SK-N-SH (cell line): ENCODE results near the gene PPM1B. TPM values are rescaled to one million over a fixed set of nuclear protein-coding genes. Genes with fewer than 3 reads are reported as not detected.
A peak's percentile ranks its signal among the peaks of the same experiment; 100 is the strongest.

Experiments
- CTCF ChIA-PET: fragments of 300-600, 350-600 bp; formaldehyde crosslinking; extraction: SDS; loops from one replicate; lab custom pipeline; 2021; lab: Yijun Ruan, JAX
- POLR2A ChIA-PET: fragments of 350-600 bp; sonication (Branson Sonifier 250); formaldehyde crosslinking; extraction: SDS; loops from one replicate; lab custom pipeline; 2020; ENCODE audit warnings: antibody characterized with exemption, inconsistent platforms; lab: Yijun Ruan, JAX
- DNase-seq: peaks from one replicate; pipeline ENCODE4 v3.0.0; 2012
- H2AFZ ChIP-seq: fragments of 200-600 bp; sonication (generic); 2 replicates; pipeline ENCODE4 v1.8.1; 2016; ENCODE audit warnings: antibody characterized with exemption, mild to moderate bottlenecking, low read depth
- H3F3A ChIP-seq: fragments of 200-600 bp; sonication (generic); replicated peaks from 2 replicates; pipeline ENCODE3; 2016; ENCODE audit warnings: antibody characterized with exemption, mild to moderate bottlenecking; ENCODE audit not compliant: insufficient read depth
- H3K27ac ChIP-seq, 2 experiments: fragments of 200-500 bp in 1 of 2; fragments of 200-600 bp in 1 of 2; sonication (Bioruptor generic) in 1 of 2; sonication (generic), shearing (Covaris generic) in 1 of 2; 2 replicates each; pipeline versions ENCODE4 v1.5.1 to v1.6.1; 2014 to 2016; ENCODE audit warnings: low read depth in 2 of 2, inconsistent platforms in 1 of 2, low read length in 1 of 2, mild to moderate bottlenecking in 1 of 2, mixed read lengths in 1 of 2
- H3K27me3 ChIP-seq: fragments of 200-600 bp; sonication (generic), shearing (Covaris generic); 2 replicates; pipeline ENCODE4 v1.6.1; 2016; ENCODE audit warnings: mixed run types; ENCODE audit not compliant: insufficient read depth
- H3K36me3 ChIP-seq, 2 experiments: fragments of 200-500 bp in 1 of 2; fragments of 200-600 bp in 1 of 2; sonication (Bioruptor generic) in 1 of 2; sonication (generic) in 1 of 2; replicated peaks in 1 of 2; 2 replicates each; pipeline versions ENCODE3 to v1.5.1; 2014 to 2016; ENCODE audit warnings: low read length in 1 of 2, mild to moderate bottlenecking in 1 of 2; ENCODE audit not compliant: insufficient read depth in 2 of 2, control insufficient read depth in 1 of 2
- H3K4me1 ChIP-seq, 2 experiments: fragments of 200-500 bp in 1 of 2; fragments of 200-600 bp in 1 of 2; sonication (Bioruptor generic) in 1 of 2; sonication (generic), shearing (Covaris generic) in 1 of 2; 2 replicates each; pipeline versions ENCODE4 v1.5.1 to v1.6.1; 2014 to 2016; ENCODE audit warnings: low read depth in 1 of 2, low read length in 1 of 2, mixed run types in 1 of 2; ENCODE audit not compliant: insufficient read depth in 2 of 2, control insufficient read depth in 1 of 2
- H3K4me2 ChIP-seq: fragments of 200-600 bp; sonication (generic), shearing (Covaris generic); 2 replicates; pipeline ENCODE4 v1.6.1; 2017; ENCODE audit warnings: mixed run types
- H3K4me3 ChIP-seq, 2 experiments: fragments of 200-500 bp in 1 of 2; fragments of 200-600 bp in 1 of 2; sonication (Bioruptor generic) in 1 of 2; sonication (generic), shearing (Covaris generic) in 1 of 2; 2 replicates each; pipeline versions ENCODE4 v1.5.1 to v1.8.1; 2014 to 2016; ENCODE audit warnings: low read depth in 2 of 2, inconsistent platforms in 1 of 2, low read length in 1 of 2, mild to moderate bottlenecking in 1 of 2, mixed read lengths in 1 of 2, moderate library complexity in 1 of 2
- H3K79me2 ChIP-seq: fragments of 200-600 bp; sonication (generic); 2 replicates; pipeline ENCODE4 v1.8.1; 2017; ENCODE audit warnings: mild to moderate bottlenecking; ENCODE audit not compliant: insufficient read depth
- H3K9ac ChIP-seq: fragments of 200-600 bp; sonication (generic); 2 replicates; pipeline ENCODE4 v1.6.1; 2017; ENCODE audit warnings: mixed run types
- H3K9me2 ChIP-seq: fragments of 200-600 bp; sonication (generic); 2 replicates; pipeline ENCODE4 v1.6.1; 2017; ENCODE audit warnings: mixed run types
- H3K9me3 ChIP-seq: fragments of 200-600 bp; sonication (generic); 2 replicates; pipeline ENCODE4 v1.6.1; 2017; ENCODE audit warnings: mixed run types, mild to moderate bottlenecking, moderate library complexity
- H4K20me1 ChIP-seq: fragments of 200-600 bp; sonication (generic); 2 replicates; pipeline ENCODE4 v1.6.1; 2017; ENCODE audit warnings: mild to moderate bottlenecking, mixed run types; ENCODE audit not compliant: insufficient read depth
- CHD2 ChIP-seq: fragments of 150-350 bp; IDR thresholded peaks from 2 replicates; pipeline ENCODE4 v1.6.1; 2018; ENCODE audit warnings: low read length; ENCODE audit not compliant: partially characterized antibody
- CTCF ChIP-seq: fragments of 200-600 bp; sonication (generic); IDR thresholded peaks from 2 replicates; pipeline ENCODE4 v1.6.1; 2017; ENCODE audit warnings: antibody characterized with exemption, mild to moderate bottlenecking, moderate library complexity
- ELF1 ChIP-seq: IDR thresholded peaks from 2 replicates; pipeline ENCODE4 v1.4.0; 2012
- EZH2phosphoT487 ChIP-seq: fragments of 200-600 bp; sonication (generic); IDR thresholded peaks from 2 replicates; pipeline ENCODE4 v1.6.1; 2017; ENCODE audit warnings: low read depth, mixed run types, mild to moderate bottlenecking, antibody characterized with exemption, moderate library complexity, borderline replicate concordance
- FOSL2 ChIP-seq: IDR thresholded peaks from 2 replicates; pipeline ENCODE4 v1.4.0; 2012; ENCODE audit warnings: low read depth, mild to moderate bottlenecking, moderate library complexity, borderline replicate concordance
- FOXJ3 ChIP-seq: sonication (generic); formaldehyde crosslinking; IDR thresholded peaks from 2 replicates; pipeline ENCODE4 v1.5.1; 2020; ENCODE audit warnings: mild to moderate bottlenecking, missing genetic modification reagents
- GABPA ChIP-seq: IDR thresholded peaks from 2 replicates; pipeline ENCODE4 v1.4.0; 2012; ENCODE audit warnings: low read depth, mild to moderate bottlenecking
- GATA2 ChIP-seq: sonication (generic); formaldehyde crosslinking; IDR thresholded peaks from 2 replicates; pipeline ENCODE4 v1.5.0; 2020; ENCODE audit warnings: mild to moderate bottlenecking, missing genetic modification reagents
- IRF3 ChIP-seq: fragments of 150-350 bp; IDR thresholded peaks from 2 replicates; pipeline ENCODE4 v1.6.1; 2016; ENCODE audit warnings: mild to moderate bottlenecking, low read depth, low read length
- JUND ChIP-seq: IDR thresholded peaks from 2 replicates; pipeline ENCODE4 v1.4.0; 2012
- MEF2A ChIP-seq: IDR thresholded peaks from 2 replicates; pipeline ENCODE4 v1.4.0; 2012; ENCODE audit warnings: low read depth, borderline replicate concordance
- MXI1 ChIP-seq: IDR thresholded peaks from 2 replicates; pipeline ENCODE4 v1.6.1; 2012; ENCODE audit warnings: mild to moderate bottlenecking, low read depth, low read length, improper control_type of control experiment
- NFIC ChIP-seq: IDR thresholded peaks from 2 replicates; pipeline ENCODE4 v1.4.0; 2012; ENCODE audit warnings: borderline replicate concordance
- NRF1 ChIP-seq: IDR thresholded peaks from 2 replicates; pipeline ENCODE4 v1.6.1; 2012; ENCODE audit warnings: low read depth, mild to moderate bottlenecking, low read length
- PBX3 ChIP-seq: IDR thresholded peaks from 2 replicates; pipeline ENCODE4; 2012
- RAD21 ChIP-seq: IDR thresholded peaks from 2 replicates; pipeline ENCODE4 v1.6.1; 2012; ENCODE audit warnings: mild to moderate bottlenecking, low read length
- RCOR1 ChIP-seq: fragments of 150-350 bp; IDR thresholded peaks from 2 replicates; pipeline ENCODE4 v1.6.1; 2017; ENCODE audit warnings: antibody characterized with exemption, low read length
- RFX5 ChIP-seq: IDR thresholded peaks from 2 replicates; pipeline ENCODE4 v1.6.1; 2012; ENCODE audit warnings: mild to moderate bottlenecking, improper control_type of control experiment, low read length
- RXRA ChIP-seq: IDR thresholded peaks from 2 replicates; pipeline ENCODE4 v1.4.0; 2012; ENCODE audit warnings: low read depth, mild to moderate bottlenecking, borderline replicate concordance
- SIN3A ChIP-seq: IDR thresholded peaks from 2 replicates; pipeline ENCODE4 v1.6.1; 2012; ENCODE audit warnings: low read depth, mild to moderate bottlenecking, low read length, moderate library complexity, borderline replicate concordance
- TAF1 ChIP-seq: IDR thresholded peaks from 2 replicates; pipeline ENCODE4 v1.6.1; 2012; ENCODE audit warnings: low read depth, mild to moderate bottlenecking, low read length, moderate library complexity, borderline replicate concordance
- TCF12 ChIP-seq: IDR thresholded peaks from 2 replicates; pipeline ENCODE4 v1.4.0; 2012
- USF2 ChIP-seq: fragments of 150-350 bp; IDR thresholded peaks from 2 replicates; pipeline ENCODE4 v1.6.1; 2017; ENCODE audit warnings: antibody characterized with exemption, low read length, low read depth, borderline replicate concordance
- WGBS: methylation state at CpG from one replicate; pipeline ENCODE4 v1.1.6; 2017; ENCODE audit warnings: low lambda C conversion rate; 5-methylcytosine and 5-hydroxymethylcytosine counted together
- polyA plus RNA-seq, 3 experiments: library from polyadenylated mRNA; depleted of rRNA; stranded (reverse); fragments of >200 nt; gene quantifications; 2 replicates each; pipeline ENCODE4 v1.2.3, GENCODE V29; 2012
- TF ChIP-seq, protein P1 (sequence below): IDR thresholded peaks from 2 replicates; pipeline ENCODE4 v1.4.0; 2012; ENCODE audit warnings: low read depth, borderline replicate concordance
- TF ChIP-seq, protein P2 (sequence below): IDR thresholded peaks from 2 replicates; pipeline ENCODE4 v1.4.0; 2012; ENCODE audit warnings: low read depth

Gene PPM1B
- polyA plus RNA-seq, 1 of the 3 experiments (the other 2 are of a cell fraction), result 16.2 TPM

- H3K79me2 ChIP-seq, result peaks cover 40% of the 10 kb centered on the region
- peak overlapping the region; percentile 82 for H3K9ac ChIP-seq
- peaks cover 35% of the 10 kb centered on the region for H4K20me1 ChIP-seq
- DNase-seq, result peak; percentile 95
- under 1% methylated on average over 46 of the region's 46 CpGs for WGBS
- no peaks in the 10 kb centered on the region for H3K36me3 ChIP-seq
- peak overlapping the region; percentile 95 to 99 for H3K27ac ChIP-seq
- POLR2A ChIA-PET, result interaction anchor here (0.5 to 1.4 kb wide), 9 partner anchors 11 to 396 kb away, joined by 3 to 6 read pairs (median 4); partner anchors contain the start of genes CAMKMT and PREPL
- H3K27me3 ChIP-seq, result no peaks in the 10 kb centered on the region
- peak overlapping the region; percentile 58 for H3K4me2 ChIP-seq
- H2AFZ ChIP-seq, result peak overlapping the region; percentile 97
- H3F3A ChIP-seq, result peaks cover 14% of the 10 kb centered on the region
- H3K9me2 ChIP-seq, result no peaks in the 10 kb centered on the region
- no peaks in the 10 kb centered on the region for H3K9me3 ChIP-seq
- H3K4me3 ChIP-seq, result peak overlapping the region; percentile 74 to 77
- CTCF ChIA-PET, result interaction anchor here (0.7 to 3.9 kb wide), 5 partner anchors 17 to 311 kb away, joined by 3 to 11 read pairs (median 4); no protein-coding TSS in a partner anchor
- peaks cover 4 to 16% of the 10 kb centered on the region in 2 experiments for H3K4me1 ChIP-seq
- TF ChIP-seq TAF1, result peak; percentile 21; the same call in 1 of the 2 replicates
- TF ChIP-seq RFX5, result peak; percentile 85
- TF ChIP-seq CHD2, result peak; percentile 71
- TF ChIP-seq RXRA, result 0 out of 2 replicates have a peak, but pooled peaks have one; percentile 14
- TF ChIP-seq MEF2A, result no peak
- TF ChIP-seq NRF1, result peak; percentile 57
- TF ChIP-seq SIN3A, result peak; percentile 58; the same call in 1 of the 2 replicates
- TF ChIP-seq IRF3, result peak; percentile 92
- peak; percentile 70; the same call in 1 of the 2 replicates for TF ChIP-seq MXI1
- TF ChIP-seq CTCF, result no peak
- no peak for TF ChIP-seq FOSL2
- TF ChIP-seq GATA2 (CRISPR knock-in tag), result no peak
- peak; percentile 86 for TF ChIP-seq ELF1
- TF ChIP-seq, protein P1, sequence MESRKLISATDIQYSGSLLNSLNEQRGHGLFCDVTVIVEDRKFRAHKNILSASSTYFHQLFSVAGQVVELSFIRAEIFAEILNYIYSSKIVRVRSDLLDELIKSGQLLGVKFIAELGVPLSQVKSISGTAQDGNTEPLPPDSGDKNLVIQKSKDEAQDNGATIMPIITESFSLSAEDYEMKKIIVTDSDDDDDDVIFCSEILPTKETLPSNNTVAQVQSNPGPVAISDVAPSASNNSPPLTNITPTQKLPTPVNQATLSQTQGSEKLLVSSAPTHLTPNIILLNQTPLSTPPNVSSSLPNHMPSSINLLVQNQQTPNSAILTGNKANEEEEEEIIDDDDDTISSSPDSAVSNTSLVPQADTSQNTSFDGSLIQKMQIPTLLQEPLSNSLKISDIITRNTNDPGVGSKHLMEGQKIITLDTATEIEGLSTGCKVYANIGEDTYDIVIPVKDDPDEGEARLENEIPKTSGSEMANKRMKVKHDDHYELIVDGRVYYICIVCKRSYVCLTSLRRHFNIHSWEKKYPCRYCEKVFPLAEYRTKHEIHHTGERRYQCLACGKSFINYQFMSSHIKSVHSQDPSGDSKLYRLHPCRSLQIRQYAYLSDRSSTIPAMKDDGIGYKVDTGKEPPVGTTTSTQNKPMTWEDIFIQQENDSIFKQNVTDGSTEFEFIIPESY, result peak; percentile 53; the same call in 1 of the 2 replicates
- no peak for TF ChIP-seq NFIC
- TF ChIP-seq EZH2phosphoT487, result no peak
- TF ChIP-seq USF2, result peak; percentile 9; the same call in 1 of the 2 replicates
- no peak; the same call in 1 of the 2 replicates for TF ChIP-seq TCF12
- no peak for TF ChIP-seq JUND
- no peak for TF ChIP-seq GABPA
- TF ChIP-seq RCOR1, result no peak; the same call in 1 of the 2 replicates
- no peak for TF ChIP-seq RAD21
- TF ChIP-seq FOXJ3 (CRISPR knock-in tag), result no peak
- TF ChIP-seq, protein P2, sequence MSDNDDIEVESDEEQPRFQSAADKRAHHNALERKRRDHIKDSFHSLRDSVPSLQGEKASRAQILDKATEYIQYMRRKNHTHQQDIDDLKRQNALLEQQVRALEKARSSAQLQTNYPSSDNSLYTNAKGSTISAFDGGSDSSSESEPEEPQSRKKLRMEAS, result peak; percentile 91
- peak; percentile 98 for TF ChIP-seq PBX3
Measured at GRCh38 chr2:44167908-44168680, 581 bp upstream of the PPM1B start.
